Glomerular visceral epithelial cell (primary cell): ENCODE results near the gene IL36A.

Experiments used
- DNase-seq: peaks from one replicate; pipeline ENCODE4 v3.0.0-alpha.2; 2016; ENCODE audit errors: extremely low spot score

IL36A gene, protein sequence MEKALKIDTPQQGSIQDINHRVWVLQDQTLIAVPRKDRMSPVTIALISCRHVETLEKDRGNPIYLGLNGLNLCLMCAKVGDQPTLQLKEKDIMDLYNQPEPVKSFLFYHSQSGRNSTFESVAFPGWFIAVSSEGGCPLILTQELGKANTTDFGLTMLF

DNA sequence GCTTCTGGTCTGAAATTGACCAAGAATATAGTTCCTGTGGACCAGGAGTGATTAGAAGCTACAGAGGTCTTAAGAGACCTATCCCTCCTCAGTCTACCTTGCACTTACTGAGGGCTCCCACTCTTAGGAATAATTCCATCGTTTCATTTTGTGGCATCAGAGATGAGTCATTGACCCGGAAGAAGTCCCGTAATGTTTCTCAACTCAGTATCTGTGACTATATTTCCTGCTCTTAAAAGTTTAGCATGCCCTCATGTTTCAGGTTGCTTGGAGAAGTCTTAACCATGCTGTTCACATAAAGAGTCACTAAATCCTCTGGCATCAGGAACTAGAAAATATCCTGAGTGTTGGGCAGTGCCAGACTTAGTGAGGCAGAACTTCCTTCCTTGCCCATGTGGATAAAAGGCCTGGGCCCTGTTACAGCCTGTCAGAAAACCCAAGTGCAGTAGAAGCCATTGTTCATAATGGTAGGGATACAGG is at the start of gene IL36A:
IL36A (plus strand) TSS at position 430 of the 480 bp plus-strand sequence. CDS start 413 bp downstream, outside the sequence.
- DNase-seq: no peak

DNA sequence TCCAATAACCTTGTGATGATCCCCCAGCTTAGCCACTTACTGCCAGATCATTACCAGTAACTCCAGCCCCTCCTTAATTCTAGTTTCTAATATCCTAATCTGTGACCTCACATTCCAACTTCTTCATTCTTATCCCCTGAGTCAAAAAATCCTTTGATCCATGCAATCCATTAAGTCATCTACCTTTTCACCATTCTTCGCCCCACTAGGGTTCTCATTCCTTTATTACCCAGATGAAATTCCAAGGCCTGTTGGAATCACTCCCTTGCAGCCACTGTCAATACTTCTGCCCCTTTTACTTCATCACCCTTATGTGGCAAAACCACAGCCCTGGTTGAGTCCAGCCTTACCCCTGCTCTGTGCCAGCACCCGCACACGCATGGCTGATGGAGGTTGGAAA is 47.7 kb upstream of the IL36A start:
- DNase-seq: peak; percentile 81

DNA sequence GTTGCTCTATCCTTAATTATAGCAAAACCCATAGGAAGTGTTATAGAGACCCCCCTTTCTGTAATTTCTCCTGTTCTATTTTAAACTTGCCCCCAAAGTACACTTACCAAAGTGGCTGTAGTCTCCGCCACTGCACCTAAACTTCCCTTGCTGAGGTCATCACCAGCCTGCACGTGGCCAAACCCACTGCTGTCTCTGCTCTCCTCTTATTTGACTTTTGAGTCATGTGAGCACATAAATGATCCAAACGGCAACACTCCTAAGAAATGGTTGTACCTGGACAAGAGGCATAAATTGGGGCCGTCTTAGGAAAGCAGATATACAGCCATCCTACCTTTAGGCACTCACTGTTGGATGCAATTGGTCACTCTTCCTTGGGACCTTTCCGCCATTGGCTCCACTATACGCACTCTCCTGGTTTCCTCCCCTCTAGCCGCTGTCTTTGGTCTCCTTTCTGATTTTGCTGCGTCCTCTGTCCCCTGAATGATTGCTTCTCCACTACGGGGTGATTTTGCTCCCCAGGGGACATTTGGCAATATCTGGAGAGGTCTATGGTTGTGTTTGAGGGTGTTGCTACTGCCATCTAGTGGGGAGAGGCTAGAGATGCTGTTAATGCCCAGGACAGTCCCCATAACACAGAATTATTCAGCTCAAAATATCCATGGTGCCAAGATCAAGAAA is 46.7 kb upstream of the IL36A start:
- DNase-seq: peak; percentile 68

DNA sequence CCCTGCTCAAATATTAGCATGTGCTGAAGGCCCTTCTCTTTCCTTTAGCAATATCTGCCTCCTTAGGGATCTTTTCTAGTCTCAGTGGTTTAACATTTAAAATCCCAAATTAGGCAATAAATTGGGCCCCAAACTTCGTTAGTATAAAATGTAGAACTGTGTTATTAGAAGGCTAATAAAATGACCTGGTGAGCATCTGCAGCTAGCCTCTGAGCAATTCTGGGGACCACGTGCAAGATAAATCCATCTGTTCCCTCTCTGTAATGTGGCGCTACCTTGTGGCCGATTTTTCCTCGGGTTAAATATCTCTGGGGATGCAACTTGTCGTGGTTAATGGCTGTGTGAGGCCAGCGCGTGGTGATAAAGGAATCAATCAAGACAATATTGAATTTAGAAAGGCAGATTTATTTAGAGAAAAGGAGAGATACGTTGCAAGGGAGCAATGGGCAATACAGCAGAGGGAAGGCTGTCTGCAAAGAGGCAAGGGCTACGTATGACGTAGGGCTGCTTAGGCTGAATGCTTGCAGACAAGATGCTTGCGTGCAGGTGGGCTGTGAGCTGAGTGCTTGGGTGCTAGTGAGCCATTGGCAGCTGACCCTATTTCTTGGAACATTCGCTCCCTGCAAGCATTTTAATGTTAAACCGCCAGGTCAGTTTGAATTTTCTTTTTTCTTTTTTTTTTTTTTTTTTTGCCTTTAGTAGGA is 46.0 kb upstream of the IL36A start:
- DNase-seq: peak; percentile 15

GRCh38 chr2:112960230-112960825 is 44.9 kb upstream of the IL36A start:
- DNase-seq: no peak

DNA sequence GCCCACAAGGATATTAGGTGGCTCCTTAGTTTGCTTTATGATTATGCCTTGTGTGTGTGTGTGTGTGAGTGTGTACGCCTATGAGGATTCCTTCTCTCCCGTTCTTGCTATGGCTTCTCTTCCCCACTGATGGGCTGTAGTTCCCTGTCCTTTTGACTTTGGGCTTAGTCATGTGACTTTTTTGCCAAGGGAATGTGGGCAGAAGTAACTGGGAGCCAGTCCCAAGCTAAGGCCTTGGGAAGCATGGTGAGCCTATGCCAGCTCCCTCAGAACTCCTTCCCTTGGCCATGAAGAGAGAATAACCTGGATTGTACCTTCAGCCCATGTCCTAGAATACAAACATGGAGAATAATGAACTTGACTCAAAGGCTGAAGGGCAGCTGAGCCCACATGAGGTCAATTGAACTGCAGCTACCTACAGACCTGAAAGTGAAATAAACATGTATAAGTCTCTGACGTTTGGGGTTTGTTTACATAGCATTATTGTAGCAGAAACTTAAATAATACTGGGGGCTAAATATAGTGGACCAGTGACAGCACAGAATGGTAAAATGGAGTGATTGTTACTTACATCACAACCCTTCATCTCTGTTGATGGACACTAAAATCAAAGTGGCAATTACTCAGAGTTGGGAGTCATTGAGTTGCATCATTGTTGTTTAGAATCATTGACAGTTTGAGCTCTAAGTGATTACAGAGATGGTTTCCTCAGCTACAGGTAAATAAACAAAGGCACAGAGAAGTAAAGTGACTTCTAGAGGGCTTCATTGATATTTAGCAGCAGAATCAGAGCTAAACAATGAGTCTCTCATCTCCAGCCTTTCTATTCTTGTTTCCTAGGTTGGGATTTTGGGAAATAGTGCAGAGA is 42.7 kb upstream of the IL36A start:
- DNase-seq: no peak

GRCh38 chr2:112967023-112967422 is 38.2 kb upstream of the IL36A start:
- no peak for DNase-seq

DNA sequence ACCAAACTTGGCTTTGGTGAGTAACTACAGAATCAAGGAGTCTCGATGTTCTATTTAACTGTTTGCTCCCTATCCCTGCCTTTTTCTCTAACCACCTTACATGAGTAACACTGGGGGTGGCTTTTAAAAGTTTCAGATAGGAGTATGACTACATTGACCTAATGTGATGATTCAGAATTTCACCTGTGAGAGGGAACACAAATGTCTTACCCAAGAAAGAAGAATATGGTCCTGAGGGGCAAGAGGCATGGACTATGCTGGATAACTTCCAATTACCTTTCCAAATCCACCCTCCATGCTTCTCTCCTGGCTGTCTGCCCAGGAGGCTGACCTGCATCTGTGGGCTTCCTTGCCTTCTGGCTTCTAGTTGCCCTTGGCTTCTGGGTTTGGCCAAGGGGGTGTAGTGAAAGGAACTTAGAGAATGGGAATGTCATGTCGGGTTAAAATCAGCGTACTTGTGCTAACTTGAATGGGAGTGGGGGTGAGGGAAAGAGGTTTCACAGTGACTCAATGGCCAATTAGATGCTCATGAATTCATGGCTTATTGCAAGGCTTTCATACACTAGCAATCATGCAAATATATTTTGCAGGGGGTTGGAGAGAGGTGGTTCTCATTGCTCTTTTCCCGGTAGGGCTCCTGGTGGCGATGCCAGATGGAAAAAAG is 32.7 kb upstream of the IL36A start:
- no peak for DNase-seq

GRCh38 chr2:112973156-112973555 is 32.1 kb upstream of the IL36A start:
- DNase-seq: no peak

DNA sequence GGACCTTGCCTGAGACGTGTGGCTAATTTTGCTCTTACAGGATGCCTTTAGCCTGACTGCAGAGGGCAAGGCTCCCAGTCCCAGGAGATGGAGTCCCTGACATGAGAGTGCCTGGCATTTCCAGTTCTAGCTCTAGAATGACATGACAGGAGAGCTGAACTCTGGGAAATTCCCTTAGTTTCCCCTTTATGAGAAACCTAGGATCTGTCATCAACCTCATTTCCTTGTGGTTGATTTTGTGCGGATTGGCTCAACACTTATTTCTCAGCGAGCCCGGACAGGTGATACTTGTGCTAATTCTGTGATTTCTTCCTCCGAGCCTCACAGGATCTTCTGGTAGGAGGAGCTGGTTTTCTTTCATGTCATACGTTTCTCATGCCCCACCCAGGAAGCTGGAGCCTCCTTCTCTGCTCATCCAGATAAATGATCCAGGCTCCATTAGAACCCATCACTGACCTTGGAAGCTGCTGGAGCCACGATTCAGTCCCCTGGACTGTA is 27.7 kb upstream of the IL36A start, which contains the start of gene IL36G:
IL36G (plus strand) TSS at position 448 of the 498 bp plus-strand sequence. CDS start 633 bp downstream, outside the sequence.
- DNase-seq: no peak

GRCh38 chr2:112979731-112980130 is 25.5 kb upstream of the IL36A start:
- DNase-seq: no peak

- DNase-seq: no peak
Observed at GRCh38 chr2:112980537-112980936, 24.7 kb upstream of the IL36A start.

DNA sequence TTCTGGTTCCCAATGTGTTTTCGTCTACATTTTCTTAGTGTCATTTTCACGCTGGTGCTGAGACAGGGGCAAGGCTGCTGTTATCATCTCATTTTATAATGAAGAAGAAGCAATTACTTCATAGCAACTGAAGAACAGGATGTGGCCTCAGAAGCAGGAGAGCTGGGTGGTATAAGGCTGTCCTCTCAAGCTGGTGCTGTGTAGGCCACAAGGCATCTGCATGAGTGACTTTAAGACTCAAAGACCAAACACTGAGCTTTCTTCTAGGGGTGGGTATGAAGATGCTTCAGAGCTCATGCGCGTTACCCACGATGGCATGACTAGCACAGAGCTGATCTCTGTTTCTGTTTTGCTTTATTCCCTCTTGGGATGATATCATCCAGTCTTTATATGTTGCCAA is 20.2 kb upstream of the IL36A start:
- no peak for DNase-seq

GRCh38 chr2:112989611-112990010 is 15.6 kb upstream of the IL36A start:
- DNase-seq: no peak

DNA sequence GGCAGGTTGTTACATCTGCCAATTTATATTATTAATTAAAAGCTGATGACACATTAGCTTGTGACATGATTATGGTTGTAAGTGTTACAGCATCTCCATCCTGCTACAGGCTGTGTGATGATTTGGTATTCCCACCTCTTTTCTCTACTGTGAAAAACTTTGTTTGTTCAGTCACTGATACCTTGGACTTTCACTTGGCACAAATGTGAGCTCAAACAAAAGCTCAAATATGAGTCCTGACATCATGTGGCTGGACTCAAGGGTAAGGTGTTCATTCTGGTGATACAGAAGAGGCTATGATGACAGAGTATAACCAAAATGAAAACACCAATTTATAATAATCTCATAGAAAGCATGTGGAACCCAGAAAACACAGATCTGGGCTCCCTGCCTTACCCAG is 11.4 kb upstream of the IL36A start:
- no peak for DNase-seq

- no peak for DNase-seq
Observed at GRCh38 chr2:112994648-112995047, 10.6 kb upstream of the IL36A start.

- no peak for DNase-seq
Observed at GRCh38 chr2:112995346-112995920, 9.8 kb upstream of the IL36A start.

DNA sequence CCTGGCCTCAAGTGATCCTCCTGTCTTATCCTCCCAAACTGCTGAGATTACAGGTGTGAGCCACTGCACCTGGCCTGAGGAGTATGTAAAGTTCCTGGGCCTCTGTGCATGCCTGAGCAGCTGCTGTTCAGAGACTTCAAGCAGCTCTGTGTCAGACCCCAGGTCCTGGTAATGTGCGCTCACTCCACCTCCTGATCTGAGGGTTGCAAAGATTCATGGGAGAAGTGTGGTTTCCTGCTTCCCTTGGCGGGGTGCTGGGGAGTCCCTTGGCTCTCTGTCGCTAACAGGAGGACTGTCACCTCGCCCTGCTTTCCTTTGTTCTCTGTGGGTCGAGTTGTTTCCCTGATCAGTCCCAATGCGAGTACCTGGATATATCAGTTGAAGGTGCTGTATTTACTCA is 8.6 kb upstream of the IL36A start:
- no peak for DNase-seq

DNA sequence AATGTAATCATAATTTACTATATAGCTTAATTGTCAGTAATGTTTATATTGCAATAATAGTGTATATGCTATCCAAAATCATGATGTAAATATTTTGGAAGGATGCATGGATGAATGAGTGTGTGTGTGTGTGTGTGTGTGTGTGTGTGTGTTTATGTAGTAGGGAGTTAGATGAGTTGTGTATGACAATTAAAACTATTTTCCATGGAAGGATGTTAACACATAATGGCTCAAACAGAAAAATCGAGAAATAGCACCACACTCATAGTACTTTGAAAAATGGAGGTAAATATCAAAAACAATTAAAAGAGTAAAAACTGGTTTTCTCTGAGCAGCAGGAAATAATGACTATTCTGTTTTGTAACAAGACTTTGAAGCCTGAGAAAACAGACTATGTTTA is 8.1 kb upstream of the IL36A start:
- DNase-seq: no peak

DNA sequence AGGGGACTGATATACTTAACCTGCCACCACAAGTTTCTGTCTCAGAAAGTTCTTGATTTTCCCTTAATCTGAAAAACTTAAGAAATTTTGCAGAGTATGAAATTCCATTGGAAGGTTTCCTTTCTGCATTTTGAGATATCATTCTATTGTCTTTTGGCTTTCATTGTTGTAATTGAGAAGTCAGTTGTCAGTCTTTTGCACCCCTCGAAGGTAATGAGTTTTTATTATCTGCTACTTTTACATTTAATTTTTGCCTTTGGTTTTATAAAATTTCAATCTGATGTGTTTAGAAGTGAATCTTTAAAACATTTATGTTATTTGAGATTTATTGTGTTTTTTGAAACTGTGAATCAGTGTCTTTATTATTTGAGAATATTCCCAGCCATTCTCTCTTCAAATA is 4.8 kb upstream of the IL36A start:
- no peak for DNase-seq
